Smooth muscle cell of the brain vasculature (primary cell): ENCODE results near the gene THRB.
A peak's percentile ranks its signal among the peaks of the same experiment; 100 is the strongest.

Source experiments
- DNase-seq: peaks from one replicate; pipeline ENCODE4 v3.0.0-alpha.2; 2012; ENCODE audit warnings: low read depth, low spot score

THRB gene

DNA sequence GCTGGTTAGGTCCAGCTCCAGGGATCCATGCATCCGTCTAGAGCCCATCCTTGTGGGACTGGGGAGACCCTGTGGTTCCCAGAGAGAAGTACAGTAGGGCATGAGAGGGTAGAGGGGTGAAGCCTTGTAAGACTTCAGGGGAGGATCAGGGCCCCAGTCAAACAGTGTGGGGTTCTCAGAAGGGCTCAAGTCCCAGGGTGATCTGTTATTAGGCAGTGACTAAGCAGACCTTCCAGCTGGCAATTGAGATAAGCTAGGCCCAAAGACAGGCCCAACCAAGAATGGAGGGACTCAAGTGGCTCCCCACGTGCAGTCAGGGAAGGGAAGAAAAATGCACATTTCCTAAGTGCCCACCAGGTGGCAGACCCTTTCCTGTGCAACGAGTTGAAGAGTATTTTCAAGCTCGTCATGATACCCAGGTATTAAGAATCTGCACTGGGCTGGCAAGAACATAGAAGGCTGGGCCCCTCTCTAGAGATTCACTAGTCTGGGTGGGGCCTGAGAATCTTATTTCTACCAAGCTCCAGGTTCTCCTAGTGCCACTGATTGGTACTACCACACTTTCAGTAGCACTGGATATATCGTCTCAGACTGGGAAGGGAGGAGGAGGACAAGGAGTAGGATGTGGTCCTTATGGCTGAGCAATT lies 308.8 kb downstream of the THRB start:
- peak; percentile 51 for DNase-seq

DNA sequence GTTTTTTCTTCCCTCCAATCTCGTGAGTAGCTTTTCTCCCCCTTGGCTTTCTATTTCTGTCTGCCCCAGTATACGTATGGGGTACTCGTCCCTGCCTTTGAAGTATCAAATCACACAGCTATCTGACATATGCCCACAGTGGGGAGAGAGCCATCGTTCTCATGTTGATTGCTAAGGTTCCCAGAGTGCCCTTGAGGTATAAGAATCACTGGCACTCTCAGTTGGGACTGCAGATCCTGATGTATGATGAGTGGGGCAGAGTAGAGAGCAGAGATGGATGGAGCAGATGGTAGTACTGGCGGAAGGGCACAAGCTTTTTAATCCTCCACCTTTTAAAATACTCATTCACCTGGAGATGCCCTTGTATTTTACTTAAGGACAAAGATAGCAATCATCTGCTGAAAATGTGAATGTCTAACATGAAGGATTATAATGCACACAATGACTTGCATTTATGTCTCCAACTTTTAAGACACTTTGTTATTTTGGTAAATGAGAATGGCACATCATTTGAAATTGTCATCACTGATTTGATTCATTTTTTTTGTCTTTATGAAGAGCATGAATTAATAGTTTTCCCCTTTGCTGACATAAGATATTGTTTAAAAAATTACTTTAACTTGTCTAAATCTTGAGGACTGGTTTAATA lies 310.0 kb downstream of the THRB start:
- DNase-seq = no peak

DNA sequence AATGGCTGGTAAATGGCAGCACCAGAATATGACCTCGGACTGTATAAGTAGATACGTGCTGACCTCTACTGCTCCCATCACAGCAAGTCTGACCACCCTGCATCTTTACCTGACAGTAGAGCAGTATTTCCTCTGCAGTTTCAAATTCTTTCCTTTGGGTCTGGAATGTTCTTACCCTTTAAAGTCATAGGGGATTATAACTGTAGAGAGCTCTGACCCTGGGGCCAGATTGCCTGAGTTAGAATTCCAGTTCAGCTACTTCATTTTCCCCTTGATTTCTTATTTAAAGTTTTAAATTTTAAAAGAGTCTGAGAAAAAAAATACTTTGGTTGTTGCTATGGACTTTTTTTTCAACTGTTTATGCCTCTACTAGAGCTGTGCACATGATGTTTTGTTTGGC lies 311.9 kb downstream of the THRB start:
- no peak for DNase-seq

DNA sequence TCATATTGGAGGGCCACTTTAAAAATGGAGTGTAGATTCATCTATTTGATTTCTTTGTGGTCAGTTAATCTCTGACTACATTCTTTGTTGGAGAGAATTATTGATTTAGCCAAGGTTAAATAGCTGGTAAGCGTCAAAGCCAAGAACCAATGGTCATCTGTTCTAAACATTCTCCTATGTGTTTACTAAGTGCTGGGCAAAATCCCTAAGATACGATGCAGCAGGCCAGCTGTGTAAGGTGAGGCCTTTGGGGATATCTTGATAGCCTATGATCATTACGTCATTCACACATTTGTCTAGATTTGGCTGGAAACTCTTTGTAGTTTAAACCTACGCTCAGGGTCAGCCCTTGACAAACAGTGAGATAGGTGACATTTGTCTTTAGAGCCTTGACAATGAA lies 313.4 kb downstream of the THRB start:
- DNase-seq = no peak

DNA sequence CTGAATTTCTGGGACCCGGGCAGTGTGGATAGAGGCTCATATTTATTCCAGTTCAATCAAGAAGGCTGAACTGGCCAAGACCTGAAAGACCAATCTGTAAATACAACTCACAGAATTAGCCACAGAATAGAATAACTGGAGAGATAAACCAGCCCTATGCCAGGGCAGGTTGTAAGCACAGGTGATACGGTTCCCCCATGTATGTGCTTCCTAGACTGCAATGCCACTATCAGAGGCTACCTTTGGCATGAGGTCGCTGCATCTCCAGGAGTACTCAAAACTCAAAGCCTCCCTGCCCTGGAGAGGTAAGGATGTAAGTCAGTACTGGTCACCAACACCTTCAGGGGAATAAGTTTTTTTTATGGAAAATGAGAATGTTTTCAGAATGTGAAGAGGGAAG lies 314.0 kb downstream of the THRB start:
- DNase-seq = no peak

DNA sequence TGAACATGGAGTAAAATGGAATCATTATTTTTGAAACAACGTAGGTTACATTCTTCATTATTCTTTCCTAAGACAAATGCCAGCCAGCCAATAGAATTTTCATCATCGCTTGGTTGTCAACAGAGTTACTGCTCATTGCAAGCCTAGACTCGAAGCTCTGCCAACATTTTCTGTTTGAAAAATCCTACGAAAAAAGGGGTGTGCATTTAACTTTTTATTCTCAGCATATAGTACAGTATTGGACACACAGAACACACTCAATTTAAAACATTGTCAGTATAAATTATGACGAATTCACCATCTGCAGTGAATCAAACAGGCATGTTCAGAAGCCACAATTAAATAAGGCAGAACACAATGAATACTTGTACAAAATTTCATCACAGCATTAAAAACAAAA lies 317.4 kb downstream of the THRB start:
- DNase-seq = no peak

DNA sequence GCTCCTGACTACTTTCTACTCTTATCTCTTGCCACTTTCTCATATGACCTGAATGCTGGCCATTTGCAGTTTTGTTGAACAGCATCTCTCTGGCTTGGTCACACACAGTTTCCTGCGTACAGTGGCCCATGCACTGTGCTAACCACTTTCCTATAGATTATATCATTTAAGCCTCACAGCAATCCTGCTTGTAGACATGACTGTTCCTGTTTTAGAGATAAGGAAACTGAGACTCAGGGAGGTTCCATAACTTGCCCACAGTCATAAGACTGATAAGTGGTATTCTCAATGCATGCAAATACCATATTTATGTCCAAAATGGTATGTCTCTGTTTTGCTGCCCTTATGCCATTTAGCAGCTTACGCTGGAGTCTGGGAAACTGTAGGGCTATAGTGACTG lies 320.0 kb downstream of the THRB start:
- no peak for DNase-seq

DNA sequence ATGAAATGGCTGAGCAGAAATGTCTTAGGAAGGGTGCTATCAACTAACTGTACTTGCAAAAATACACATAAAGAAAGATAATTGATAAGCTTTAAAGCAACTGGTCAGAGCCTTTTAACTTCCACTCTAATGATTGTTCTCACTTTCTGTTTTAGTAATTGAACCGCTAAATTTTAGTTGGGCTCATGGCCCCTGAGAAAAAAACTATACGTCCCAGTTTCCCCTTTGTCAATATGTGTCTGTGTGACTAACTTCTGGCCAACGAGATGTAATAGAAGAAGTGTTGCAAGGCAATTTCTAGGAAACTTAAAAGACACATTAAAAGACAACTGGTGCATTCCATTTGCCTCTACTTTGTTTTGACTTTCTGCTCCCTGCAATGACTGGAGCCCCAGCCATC lies 325.7 kb downstream of the THRB start:
- DNase-seq = no peak

DNA sequence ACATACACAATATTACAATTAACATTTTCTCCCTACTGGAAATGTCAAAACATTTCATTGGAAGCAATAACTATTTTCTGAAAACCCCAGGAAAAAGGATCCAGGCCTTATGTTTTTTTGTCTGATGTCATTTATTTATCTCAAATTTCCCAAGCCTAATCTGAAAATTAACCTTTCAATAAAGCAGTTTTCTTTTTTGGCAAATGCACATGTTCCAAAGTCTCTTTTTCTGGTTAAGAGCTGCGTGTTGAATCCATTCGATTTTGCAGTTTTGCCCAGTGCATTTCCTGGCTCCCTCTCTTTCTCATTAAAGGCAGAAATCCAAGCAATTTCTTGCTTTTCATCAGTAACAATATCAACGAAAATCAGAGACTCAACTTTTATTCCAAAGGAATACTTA lies 327.2 kb downstream of the THRB start:
- no peak for DNase-seq

DNA sequence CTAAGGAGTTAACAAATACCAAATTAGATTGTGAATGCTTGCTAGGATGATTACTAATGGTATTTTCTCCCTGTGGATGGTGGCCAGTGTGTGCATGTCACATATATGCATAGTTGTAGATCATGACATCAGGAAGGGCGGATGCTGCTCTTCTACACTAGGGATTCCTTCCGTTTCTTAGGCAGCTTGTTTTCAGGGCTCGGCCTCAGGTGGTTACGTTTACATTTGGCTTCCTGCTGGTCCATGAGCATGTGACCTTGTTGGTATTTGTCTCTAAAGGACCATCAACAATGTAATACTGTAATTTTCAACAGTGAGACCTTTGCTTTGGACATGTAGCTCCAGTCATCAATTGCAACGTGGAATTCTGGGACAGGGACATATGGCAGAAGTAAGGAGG lies 328.1 kb downstream of the THRB start:
- no peak for DNase-seq

DNA sequence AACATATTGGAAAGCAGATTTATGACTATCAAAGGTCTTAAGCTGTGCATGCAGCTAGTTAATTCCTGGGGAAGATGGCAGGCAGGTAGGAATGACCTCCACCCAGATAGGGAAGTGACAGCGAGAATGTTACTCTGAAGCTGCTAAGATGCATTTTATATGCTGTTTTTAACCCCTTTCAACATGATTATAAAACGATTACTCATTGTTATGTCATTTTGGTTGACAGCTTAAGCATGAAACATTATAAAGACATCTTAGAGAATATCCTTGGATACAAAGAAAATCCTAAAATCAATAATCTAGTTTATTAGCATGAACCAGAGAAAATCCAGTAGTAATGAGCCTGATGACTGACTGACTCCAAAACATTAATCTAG lies 329.1 kb downstream of the THRB start:
- DNase-seq = no peak

DNA sequence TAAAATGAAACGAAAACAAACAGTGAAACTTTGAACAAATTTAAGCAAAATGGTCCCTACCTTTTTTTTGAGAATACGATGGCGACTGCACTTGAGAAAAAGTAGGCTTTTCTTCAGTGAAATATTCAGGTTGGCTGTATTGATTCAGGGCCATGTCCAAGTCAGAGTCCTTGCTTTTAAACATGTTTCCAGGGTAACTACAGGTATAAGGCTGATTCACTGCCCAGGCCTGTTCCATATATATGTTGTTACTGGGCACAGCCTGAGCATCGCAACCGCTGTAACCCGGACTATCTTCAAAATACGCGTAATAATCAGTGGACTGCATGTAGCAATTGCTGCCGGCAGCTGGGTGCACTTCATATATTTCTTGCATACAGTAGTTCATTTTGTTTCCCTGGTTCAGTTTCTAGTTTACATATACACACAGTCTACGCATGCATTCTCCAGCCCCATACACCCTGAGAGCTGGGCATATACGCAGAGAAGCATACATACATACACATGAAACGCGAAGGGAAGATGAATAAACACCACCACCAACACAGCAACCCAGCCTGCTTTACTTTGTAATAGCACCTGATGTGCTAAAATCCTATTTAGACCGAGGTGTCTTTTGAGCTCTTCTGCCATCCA lies 329.6 kb downstream of the THRB start:
- DNase-seq = no peak

DNA sequence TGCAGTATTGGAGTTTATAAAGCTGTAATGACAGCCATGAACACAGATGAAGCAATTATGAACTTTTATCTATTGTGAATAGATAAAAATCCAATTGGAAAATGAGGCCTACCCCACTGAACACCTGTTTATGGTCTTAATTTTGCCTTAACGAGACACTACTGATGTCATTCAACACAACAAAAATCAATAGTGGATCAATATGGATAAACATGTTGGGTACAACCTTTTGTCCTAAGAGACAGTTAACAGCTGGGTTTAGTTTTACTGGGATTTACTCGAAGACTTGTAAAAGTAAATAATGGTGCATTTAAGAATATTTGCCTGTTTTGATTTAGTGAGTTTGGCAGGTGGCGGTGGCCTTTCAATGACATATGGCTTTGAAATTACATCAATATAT lies 331.7 kb downstream of the THRB start:
- no peak for DNase-seq

DNA sequence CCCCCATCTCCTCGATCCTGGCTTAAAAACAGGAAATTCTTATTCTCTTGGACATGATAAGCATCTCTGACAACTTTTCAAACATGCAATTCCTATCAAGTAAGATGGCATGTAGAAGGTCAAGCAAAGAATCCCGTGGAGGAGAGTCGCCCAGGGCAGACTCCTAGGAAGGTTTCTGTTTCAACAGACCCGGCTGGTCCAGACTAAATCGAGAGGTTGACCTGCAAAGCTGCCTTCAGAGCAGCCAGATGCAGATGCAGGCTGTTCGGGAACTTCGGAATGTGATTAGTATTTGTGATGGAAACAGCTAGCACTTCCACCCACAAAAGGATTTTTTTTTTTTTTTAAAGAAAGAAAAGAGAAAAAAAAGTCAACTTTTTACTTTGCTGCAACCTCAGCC lies 332.8 kb downstream of the THRB start:
- DNase-seq = no peak

DNA sequence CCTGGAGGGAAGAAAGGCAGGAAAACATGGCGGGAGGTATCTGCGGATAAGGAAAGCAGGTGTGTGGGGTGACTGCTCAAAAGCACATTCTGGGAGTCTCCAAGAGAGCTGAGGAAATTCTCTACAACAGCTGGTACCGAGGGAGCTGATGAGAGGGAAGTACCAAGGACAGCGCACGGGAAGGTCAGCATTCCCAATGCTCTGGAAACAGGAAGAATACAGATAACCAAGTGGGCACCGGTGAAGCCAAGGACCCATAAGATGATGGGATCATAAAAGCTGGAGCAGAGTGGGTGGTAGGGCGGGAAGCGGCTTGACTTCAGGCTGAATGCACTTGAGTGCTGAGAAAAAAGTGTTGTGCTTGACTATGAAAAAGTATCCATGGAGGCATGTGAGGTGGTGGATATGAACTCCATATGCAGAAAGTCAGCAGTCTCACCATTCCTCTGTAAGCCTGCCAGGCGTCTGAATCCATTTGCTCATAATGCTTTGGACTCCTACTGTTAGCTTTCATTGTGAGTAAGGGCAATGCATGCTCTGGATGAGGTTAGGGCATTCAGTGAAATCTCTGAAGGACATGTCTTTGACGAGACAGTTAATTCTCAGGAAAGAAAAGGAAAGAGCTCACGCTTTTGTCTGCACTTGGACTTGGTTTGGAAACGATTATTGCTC lies 334.1 kb downstream of the THRB start:
- DNase-seq = no peak

DNA sequence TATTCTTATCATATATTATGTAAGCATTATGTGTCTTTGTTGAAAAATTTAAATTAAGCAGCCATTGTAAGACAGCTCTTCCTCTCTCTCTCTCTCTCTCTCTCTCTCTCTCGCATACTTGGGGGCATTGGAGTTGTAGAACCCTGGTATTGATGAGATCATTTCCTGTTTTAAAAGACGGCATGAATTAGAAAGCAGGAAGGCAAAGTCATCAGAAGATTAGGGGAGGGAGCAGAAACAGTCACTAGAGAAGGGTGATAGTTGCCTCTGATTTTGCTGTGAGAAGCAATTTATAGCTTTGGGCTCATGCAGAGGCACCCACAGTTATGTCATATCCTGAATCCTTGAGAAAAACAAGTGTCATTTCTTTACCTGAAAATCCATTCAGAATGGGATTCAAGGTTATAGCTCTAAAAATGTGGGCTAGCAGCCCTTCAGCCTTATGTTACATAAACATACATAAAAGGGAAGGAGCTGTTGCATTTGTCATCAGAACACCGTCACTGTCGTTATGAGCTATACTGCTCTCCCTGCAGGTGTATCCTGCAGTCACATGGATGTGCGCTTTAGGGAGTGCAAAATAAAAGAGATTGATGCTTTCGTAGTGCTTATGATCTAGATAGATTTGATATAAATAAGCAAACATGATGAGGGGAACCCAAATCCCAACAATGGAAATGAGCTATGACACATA lies 335.7 kb downstream of the THRB start:
- no peak for DNase-seq

DNA sequence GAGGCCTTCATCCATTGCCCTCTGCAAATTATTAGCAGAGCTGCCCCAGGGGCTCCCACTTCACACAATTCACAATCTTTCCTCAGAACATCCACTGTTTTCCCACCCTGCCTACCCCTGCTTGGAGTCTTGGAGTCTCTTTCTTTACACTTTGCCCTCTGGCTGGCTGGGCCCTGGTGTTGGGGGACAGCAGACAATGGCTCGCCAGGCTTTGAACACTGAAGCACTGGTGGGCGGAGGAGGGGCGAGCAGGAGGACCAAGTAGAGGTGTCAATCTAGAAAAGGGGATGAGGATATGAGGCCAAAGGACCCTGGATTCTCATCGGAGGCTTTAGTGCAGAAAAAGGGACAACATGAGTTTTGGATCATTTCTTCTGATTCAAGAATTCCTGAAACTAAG lies 337.5 kb downstream of the THRB start:
- no peak for DNase-seq

DNA sequence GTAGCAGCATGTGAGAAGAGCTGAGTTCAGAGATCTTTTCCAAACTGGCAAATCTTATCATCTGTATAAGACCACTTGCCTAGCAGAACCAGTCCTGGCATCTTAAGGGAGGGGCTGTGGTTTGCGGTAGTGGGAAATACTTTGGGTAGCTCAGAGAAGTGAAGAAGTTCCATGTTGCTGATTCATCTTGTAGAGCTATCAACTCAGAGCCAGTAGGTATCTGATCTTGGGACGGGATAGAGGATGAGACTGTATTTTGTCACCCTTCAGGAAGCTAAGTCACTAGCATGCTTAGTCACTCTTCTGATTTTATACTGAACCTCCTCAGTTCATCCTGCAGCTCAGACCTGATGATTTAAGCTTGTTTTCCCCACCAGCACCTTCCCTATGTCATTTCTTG lies 338.2 kb downstream of the THRB start:
- no peak for DNase-seq

DNA sequence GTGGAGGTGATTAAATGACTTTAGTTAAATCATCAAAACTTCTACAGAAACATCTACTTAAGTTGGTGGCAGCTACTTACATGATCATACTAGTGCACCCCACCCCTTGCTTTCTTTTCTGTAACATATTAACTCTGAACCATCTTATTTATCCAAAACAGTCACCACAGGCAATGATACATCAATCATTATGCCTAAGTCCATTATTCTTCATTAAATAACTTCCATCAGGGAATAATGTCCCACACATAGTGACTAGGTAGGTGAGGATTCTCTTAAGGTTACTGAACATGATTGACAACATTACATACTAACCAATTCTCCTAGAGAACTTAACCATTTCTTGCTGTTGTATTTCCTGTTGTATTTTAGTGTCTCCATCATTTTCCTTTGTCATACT lies 339.4 kb downstream of the THRB start:
- no peak for DNase-seq

DNA sequence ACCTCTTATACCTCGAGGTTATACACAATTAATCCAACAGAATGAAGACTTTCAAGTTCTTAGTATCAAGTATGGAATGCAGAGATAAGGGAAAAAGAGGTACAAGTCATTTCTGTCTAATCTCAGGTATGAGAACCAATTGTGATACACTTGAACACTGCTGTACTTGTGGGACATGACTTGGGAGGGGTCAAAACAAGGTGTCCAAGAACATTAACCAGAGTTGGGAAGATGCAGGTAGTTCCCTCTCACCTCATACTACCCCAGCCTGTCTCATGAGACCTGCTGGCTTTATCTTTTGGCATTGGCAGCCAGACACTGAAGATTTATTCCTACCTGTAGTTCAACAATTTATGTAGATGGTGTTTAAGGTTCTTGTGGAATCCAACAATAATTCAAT lies 339.9 kb downstream of the THRB start:
- no peak for DNase-seq

DNA sequence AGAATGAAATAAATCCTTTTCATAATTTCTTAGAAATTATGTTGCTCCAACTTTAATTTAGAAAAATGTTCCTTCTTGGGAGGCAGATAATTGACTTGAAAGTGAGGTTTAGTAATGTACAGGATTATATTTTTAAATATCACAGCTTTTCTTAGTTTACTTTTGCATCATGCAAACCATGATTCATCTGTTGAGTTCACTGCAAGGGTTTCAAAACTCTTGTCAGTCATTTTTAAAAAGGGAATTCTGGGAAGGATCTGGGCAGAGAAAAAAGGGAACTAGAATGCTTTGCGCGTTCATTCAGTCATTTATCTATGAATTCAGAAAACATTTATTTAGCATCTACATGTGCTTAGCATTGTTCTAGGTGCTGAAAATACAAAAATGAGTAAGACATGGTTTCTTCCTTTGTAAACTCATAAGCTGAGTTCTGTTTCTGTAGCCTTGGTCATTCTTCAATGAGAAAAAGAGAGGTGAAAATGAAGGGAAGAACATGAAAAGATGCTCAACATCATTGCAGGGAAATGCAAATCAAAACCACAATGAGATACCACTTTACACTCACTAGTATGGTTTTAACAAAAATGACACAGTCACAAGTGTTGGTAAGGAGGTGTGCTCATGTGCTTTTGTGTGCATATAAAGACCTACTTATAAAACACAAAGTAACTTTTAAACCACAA lies 340.5 kb downstream of the THRB start:
- no peak for DNase-seq

DNA sequence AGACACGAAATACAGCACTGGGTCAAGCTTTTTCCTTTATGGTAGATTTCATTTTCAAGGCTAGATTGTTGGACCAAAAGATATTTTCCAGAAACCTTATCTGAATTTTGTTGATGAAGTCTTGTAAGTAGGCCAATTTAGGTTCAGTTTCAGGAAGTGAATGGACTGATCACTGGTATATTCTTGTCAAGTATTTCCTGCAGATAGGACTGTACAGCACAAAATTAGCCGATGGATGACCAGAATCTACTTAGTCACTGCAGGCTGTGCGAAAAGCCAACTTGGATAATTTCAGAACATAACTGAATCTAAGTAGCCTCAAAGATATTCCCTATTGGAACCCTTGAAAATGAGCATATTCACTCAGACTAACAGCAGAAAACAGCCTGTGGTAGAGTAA lies 343.1 kb downstream of the THRB start:
- DNase-seq = no peak
